ENCODE measurements around the gene ZNF655. TPM values are rescaled to one million over a fixed set of nuclear protein-coding genes. Genes with fewer than 3 reads are reported as not detected.

Gene ZNF655
- total and polyA plus RNA-seq, 8 donors: 33.0 to 162 (median 74.1) TPM

- WGBS, 5 donors: 12 to 21% (median 15%) methylated on average over 14 to 22 of the region's 22 CpGs
- H3K27ac ChIP-seq: peak overlapping the region; percentile 83 to 89 (median 87)
- DNase-seq: no peak
- intact Hi-C loops (cut with DNase I; ENCODE audit: low total_unique reads): no loop called here
- TF ChIP-seq POLR2AphosphoS5 (IDR thresholded peaks at IDR 0.05) (no peak), EP300 (IDR thresholded peaks at IDR 0.05) (no peak), POLR2A (IDR thresholded peaks at IDR 0.05) (no peak)
- TF ChIP-seq, protein P1, sequence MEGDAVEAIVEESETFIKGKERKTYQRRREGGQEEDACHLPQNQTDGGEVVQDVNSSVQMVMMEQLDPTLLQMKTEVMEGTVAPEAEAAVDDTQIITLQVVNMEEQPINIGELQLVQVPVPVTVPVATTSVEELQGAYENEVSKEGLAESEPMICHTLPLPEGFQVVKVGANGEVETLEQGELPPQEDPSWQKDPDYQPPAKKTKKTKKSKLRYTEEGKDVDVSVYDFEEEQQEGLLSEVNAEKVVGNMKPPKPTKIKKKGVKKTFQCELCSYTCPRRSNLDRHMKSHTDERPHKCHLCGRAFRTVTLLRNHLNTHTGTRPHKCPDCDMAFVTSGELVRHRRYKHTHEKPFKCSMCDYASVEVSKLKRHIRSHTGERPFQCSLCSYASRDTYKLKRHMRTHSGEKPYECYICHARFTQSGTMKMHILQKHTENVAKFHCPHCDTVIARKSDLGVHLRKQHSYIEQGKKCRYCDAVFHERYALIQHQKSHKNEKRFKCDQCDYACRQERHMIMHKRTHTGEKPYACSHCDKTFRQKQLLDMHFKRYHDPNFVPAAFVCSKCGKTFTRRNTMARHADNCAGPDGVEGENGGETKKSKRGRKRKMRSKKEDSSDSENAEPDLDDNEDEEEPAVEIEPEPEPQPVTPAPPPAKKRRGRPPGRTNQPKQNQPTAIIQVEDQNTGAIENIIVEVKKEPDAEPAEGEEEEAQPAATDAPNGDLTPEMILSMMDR (IDR thresholded peaks at IDR 0.05): no peak
- H3K4me1 ChIP-seq: peaks cover 8 to 27% (median 18%) of the 10 kb centered on the region in 4 donors
- peak overlapping the region; percentile 83 to 97 (median 94) for H3K4me3 ChIP-seq
- H3K9me3 ChIP-seq: no peaks in the 10 kb centered on the region
- H3K27me3 ChIP-seq: no peaks in the 10 kb centered on the region
- peaks cover 32 to 43% (median 40%) of the 10 kb centered on the region in 4 donors for H3K36me3 ChIP-seq
Observed at GRCh38 chr7:99617192-99617781, 58.8 kb downstream of the ZNF655 start.

GRCh38 chr7:99618726-99619125 lies 60.3 kb downstream of the ZNF655 start:
- TF ChIP-seq, protein P1 (IDR thresholded peaks at IDR 0.05): no peak
- TF ChIP-seq POLR2AphosphoS5 (IDR thresholded peaks at IDR 0.05): no peak
- no peak for TF ChIP-seq POLR2A (IDR thresholded peaks at IDR 0.05)
- no peak for TF ChIP-seq EP300 (IDR thresholded peaks at IDR 0.05)
- Histone ChIP-seq H3K27ac (no peak overlapping the region), H3K27me3 (no peaks in the 10 kb centered on the region), H3K4me3 (no peak overlapping the region), H3K4me1 (peaks cover 8 to 27% (median 18%) of the 10 kb centered on the region in 4 donors), H3K36me3 (peaks cover 45 to 58% (median 54%) of the 10 kb centered on the region in 4 donors), H3K9me3 (no peaks in the 10 kb centered on the region)
- WGBS, 5 donors: 78 to 94% (median 89%) methylated on average over 3 of the region's 3 CpGs
- intact Hi-C loops (cut with DNase I; ENCODE audit: low total_unique reads): no loop called here
- no peak for DNase-seq

DNA sequence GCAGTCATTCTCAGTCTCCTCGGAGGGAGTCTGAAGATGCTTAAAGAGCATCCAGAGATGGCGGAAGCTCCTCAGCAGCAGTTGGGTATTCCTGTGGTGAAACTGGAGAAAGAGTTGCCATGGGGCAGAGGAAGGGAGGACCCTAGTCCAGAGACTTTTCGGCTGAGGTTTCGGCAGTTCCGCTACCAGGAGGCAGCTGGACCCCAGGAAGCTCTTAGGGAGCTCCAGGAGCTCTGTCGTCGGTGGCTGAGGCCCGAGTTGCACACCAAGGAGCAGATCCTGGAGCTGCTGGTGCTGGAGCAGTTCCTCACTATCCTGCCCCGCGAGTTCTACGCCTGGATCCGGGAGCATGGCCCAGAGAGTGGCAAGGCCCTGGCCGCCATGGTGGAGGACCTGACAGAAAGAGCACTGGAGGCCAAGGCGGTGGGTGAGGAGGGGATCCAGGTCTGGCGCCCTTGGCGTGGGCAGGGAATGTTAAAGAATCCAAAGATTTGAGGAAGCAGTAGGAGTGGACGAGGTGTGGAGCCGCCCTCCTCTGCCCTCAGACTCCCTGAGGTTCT lies 61.2 kb downstream of the ZNF655 start:
- no peaks in the 10 kb centered on the region for H3K27me3 ChIP-seq
- DNase-seq: no peak
- intact Hi-C loops (cut with DNase I; ENCODE audit: low total_unique reads): no loop called here
- no peak for TF ChIP-seq EP300 (IDR thresholded peaks at IDR 0.05)
- TF ChIP-seq, protein P1 (IDR thresholded peaks at IDR 0.05): no peak
- H3K27ac ChIP-seq: no peak overlapping the region
- WGBS, 5 donors: 92 to 97% (median 94%) methylated on average over 14 to 18 of the region's 18 CpGs
- peaks cover 8 to 27% (median 18%) of the 10 kb centered on the region in 4 donors for H3K4me1 ChIP-seq
- no peaks in the 10 kb centered on the region for H3K9me3 ChIP-seq
- peaks cover 54 to 67% (median 63%) of the 10 kb centered on the region in 4 donors for H3K36me3 ChIP-seq
- no peak overlapping the region for H3K4me3 ChIP-seq

DNA sequence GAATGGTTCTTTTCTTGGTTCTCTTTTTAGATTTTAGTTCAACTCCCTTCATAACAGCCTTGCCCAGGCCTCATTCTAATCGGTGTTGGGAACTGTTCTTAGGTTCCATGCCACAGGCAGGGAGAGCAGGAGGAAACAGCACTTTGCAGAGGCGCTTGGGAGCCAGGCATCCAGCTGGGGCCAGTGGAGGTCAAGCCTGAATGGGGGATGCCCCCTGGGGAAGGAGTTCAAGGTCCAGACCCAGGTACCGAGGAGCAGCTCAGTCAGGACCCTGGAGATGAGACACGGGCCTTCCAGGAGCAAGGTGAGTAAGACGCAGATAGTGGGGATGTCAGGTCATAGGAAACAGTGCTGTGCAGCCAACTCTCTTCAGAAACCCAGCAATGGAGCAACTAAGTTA lies 62.8 kb downstream of the ZNF655 start:
- H3K4me3 ChIP-seq: no peak overlapping the region
- intact Hi-C loops (cut with DNase I; ENCODE audit: low total_unique reads): no loop called here
- no peak for DNase-seq
- H3K27ac ChIP-seq: no peak overlapping the region
- H3K27me3 ChIP-seq: no peaks in the 10 kb centered on the region
- peaks cover 8 to 22% (median 15%) of the 10 kb centered on the region in 4 donors for H3K4me1 ChIP-seq
- TF ChIP-seq POLR2A (IDR thresholded peaks at IDR 0.05): no peak
- TF ChIP-seq, protein P1 (IDR thresholded peaks at IDR 0.05): no peak
- TF ChIP-seq EP300 (IDR thresholded peaks at IDR 0.05): no peak
- peaks cover 70 to 83% (median 80%) of the 10 kb centered on the region in 4 donors for H3K36me3 ChIP-seq
- 87 to 94% (median 91%) methylated on average over 5 of the region's 5 CpGs for WGBS, 5 donors
- H3K9me3 ChIP-seq: no peaks in the 10 kb centered on the region
